ENCODE data around the gene RIC1.
A peak's percentile ranks its signal among the peaks of the same experiment; 100 is the strongest.

GRCh38 chr9:5698810-5699556, 70.1 kb downstream of the RIC1 start:
- TF ChIP-seq CTCF (conservative IDR thresholded peaks at IDR 0.05; ENCODE audit: low read length), result 0 out of 2 replicates have a peak, but pooled peaks have one; percentile 13
- TF ChIP-seq EZH2phosphoT487 (IDR thresholded peaks at IDR 0.05; ENCODE audit: borderline replicate concordance), result no peak

Data from Loucy (cell line).